Measurements from ENCODE around the gene KCNB1.

DNA sequence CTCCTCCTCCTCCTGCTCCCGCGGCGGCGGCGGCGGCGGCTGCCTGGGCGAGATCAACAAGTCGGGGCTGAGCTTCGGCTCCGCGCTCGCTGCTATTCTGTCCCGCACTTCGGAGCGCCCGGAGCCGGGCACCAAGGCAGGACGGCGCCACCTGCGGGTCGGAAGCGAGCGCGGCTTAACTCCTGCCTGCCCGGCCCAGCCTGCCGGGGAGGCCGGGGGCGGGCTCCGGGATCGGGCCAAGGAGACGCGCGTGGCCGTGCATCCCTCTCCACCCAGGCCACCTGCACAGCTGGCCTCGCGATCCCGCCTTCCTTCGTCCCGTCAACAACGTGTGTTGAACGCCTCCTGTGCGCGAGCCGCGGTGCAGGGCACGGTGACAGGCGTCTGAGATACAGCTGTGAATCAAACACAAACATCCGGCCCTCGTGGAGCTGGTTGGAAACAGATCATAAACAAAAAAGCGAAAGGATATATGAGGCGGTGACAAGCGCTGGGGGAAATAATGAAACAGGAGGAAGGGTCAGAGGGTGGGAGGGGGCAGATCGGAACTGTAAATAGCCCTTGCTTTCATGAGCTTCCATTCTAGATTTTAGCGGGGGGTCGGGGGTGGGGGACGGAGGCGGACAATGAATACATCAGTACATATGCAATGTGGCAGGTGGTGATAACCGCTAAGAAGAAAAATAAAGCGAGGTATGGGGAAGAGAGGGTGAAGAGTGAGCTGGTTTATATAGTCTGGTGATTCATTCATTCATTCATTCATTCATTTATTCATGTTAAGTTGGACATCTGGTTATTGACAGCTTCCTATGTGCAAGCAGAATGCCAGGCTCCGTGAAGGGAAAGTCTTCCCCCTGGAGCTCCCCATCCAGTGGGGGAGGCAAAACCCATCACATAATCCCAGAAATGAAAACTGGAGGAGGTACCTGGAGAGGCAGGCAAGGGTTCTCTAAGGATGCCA is 2.0 kb upstream of the KCNB1 start:
- TF ChIP-seq POLR2AphosphoS5 (IDR thresholded peaks at IDR 0.05) (peak in 1 of 2 donors; percentile 28), POLR2A (IDR thresholded peaks at IDR 0.05) (no peak)
- TF ChIP-seq, protein P1, sequence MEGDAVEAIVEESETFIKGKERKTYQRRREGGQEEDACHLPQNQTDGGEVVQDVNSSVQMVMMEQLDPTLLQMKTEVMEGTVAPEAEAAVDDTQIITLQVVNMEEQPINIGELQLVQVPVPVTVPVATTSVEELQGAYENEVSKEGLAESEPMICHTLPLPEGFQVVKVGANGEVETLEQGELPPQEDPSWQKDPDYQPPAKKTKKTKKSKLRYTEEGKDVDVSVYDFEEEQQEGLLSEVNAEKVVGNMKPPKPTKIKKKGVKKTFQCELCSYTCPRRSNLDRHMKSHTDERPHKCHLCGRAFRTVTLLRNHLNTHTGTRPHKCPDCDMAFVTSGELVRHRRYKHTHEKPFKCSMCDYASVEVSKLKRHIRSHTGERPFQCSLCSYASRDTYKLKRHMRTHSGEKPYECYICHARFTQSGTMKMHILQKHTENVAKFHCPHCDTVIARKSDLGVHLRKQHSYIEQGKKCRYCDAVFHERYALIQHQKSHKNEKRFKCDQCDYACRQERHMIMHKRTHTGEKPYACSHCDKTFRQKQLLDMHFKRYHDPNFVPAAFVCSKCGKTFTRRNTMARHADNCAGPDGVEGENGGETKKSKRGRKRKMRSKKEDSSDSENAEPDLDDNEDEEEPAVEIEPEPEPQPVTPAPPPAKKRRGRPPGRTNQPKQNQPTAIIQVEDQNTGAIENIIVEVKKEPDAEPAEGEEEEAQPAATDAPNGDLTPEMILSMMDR (IDR thresholded peaks at IDR 0.05): peak in 5 of 6 experiments; percentile 47 to 84 (median 81)

Measured in upper lobe of left lung (tissue), 4 donors.